GM19193 (cell line): ENCODE measurements around the gene RANBP3L.

ENCODE experiments used
- POLR2A ChIP-seq: IDR thresholded peaks from 4 replicates; pipeline ENCODE4 v1.6.1; 2011; ENCODE audit not compliant: insufficient read depth, insufficient read length; ENCODE audit errors: extremely low read depth

The RANBP3L gene

GRCh38 chr5:36300191-36300926, 1.3 kb downstream of the RANBP3L start:
- TF ChIP-seq POLR2A, result no peak

- no peak for TF ChIP-seq POLR2A
Measured at GRCh38 chr5:36298552-36298951, 3.1 kb downstream of the RANBP3L start.

- TF ChIP-seq POLR2A, result no peak
Measured at GRCh38 chr5:36297653-36298052, 4.0 kb downstream of the RANBP3L start.

- no peak for TF ChIP-seq POLR2A
Measured at GRCh38 chr5:36285837-36286615, 15.7 kb downstream of the RANBP3L start.

- no peak for TF ChIP-seq POLR2A
Measured at GRCh38 chr5:36281626-36282025, 20.1 kb downstream of the RANBP3L start.

- no peak for TF ChIP-seq POLR2A
Measured at GRCh38 chr5:36279054-36279698, 22.5 kb downstream of the RANBP3L start.

- no peak for TF ChIP-seq POLR2A
Measured at GRCh38 chr5:36277521-36278176, 24.1 kb downstream of the RANBP3L start.

- no peak for TF ChIP-seq POLR2A
Measured at GRCh38 chr5:36276864-36277263, 24.8 kb downstream of the RANBP3L start.

GRCh38 chr5:36273809-36274526, 27.7 kb downstream of the RANBP3L start:
- no peak for TF ChIP-seq POLR2A

- TF ChIP-seq POLR2A, result no peak
Measured at GRCh38 chr5:36272136-36272690, 29.5 kb downstream of the RANBP3L start.

GRCh38 chr5:36270876-36271575, 30.7 kb downstream of the RANBP3L start:
- no peak for TF ChIP-seq POLR2A

- no peak for TF ChIP-seq POLR2A
Measured at GRCh38 chr5:36270175-36270574, 31.5 kb downstream of the RANBP3L start.

- no peak for TF ChIP-seq POLR2A
Measured at GRCh38 chr5:36269478-36269877, 32.2 kb downstream of the RANBP3L start.

GRCh38 chr5:36267905-36268304, 33.8 kb downstream of the RANBP3L start:
- no peak for TF ChIP-seq POLR2A
